H1 (cell line): ENCODE results near the gene XPNPEP1. TPM values are rescaled to one million over a fixed set of nuclear protein-coding genes. Genes with fewer than 3 reads are reported as not detected.

Experiments used
- CTCF ChIA-PET: fragments of 300-600 bp; sonication (Branson Sonifier 250); formaldehyde crosslinking; loops from one replicate; lab custom pipeline; 2021; ENCODE audit not compliant: partially characterized antibody; lab: Charles Lee
- POLR2A ChIA-PET: fragments of 300-600 bp; sonication (Branson Sonifier 250); formaldehyde crosslinking; loops from one replicate; lab custom pipeline; 2021; ENCODE audit warnings: inconsistent platforms; ENCODE audit not compliant: partially characterized antibody; lab: Charles Lee
- DNase-seq, 2 experiments: peaks; one replicate each; pipeline versions ENCODE4 v3.0.0 to v3.0.0-alpha.2; 2010 to 2022; ENCODE audit warnings: low spot score in 2 of 2, low read depth in 1 of 2, mixed read lengths in 1 of 2
- FAIRE-seq: peaks from 2 replicates; lab custom pipeline; 2011; peaks lifted over from hg19 to GRCh38; lab: Jason Lieb, UNC
- H2AFZ ChIP-seq: 2 replicates; pipeline ENCODE4 v1.8.1; 2012; ENCODE audit warnings: low read length, inconsistent platforms
- H2AK5ac ChIP-seq: 2 replicates; pipeline ENCODE4 v1.6.1; 2013; ENCODE audit warnings: low read depth, low read length
- H2BK120ac ChIP-seq: replicated peaks from 2 replicates; pipeline ENCODE3; 2013; ENCODE audit warnings: low read depth, low read length, inconsistent platforms
- H2BK12ac ChIP-seq: 2 replicates; pipeline ENCODE4 v1.6.1; 2013; ENCODE audit warnings: low read depth, low read length
- H2BK15ac ChIP-seq: 2 replicates; pipeline ENCODE4 v1.6.1; 2013; ENCODE audit warnings: low read length
- H2BK20ac ChIP-seq: 2 replicates; pipeline ENCODE4 v1.6.1; 2013; ENCODE audit warnings: low read length
- H2BK5ac ChIP-seq: 2 replicates; pipeline ENCODE4 v1.6.1; 2013; ENCODE audit warnings: low read depth, low read length
- H3K14ac ChIP-seq: 2 replicates; pipeline ENCODE4 v1.6.1; 2013; ENCODE audit warnings: inconsistent platforms; ENCODE audit not compliant: insufficient read length
- H3K18ac ChIP-seq: 2 replicates; pipeline ENCODE4 v1.6.1; 2013; ENCODE audit warnings: low read length; ENCODE audit errors: extremely low read depth
- H3K23ac ChIP-seq: 2 replicates; pipeline ENCODE4 v1.6.1; 2013; ENCODE audit warnings: inconsistent platforms; ENCODE audit not compliant: insufficient read length
- H3K23me2 ChIP-seq: 2 replicates; pipeline ENCODE4 v1.6.1; 2013; ENCODE audit warnings: low read depth, low read length
- H3K27ac ChIP-seq: 2 replicates; pipeline ENCODE4 v1.6.1; 2011; ENCODE audit warnings: low read depth, low read length, inconsistent platforms
- H3K27me3 ChIP-seq, 4 experiments: replicated peaks in 1 of 4; 1 replicate in 1 of 4; 2 replicates in 3 of 4; pipeline versions ENCODE4 v1.6.1 to v1.8.1; 2011 to 2013; ENCODE audit warnings: low read length in 3 of 4, mild to moderate bottlenecking in 3 of 4, inconsistent platforms in 2 of 4, mixed read lengths in 2 of 4, moderate library complexity in 1 of 4; ENCODE audit not compliant: control insufficient read depth in 3 of 4, insufficient read depth in 3 of 4; ENCODE audit errors: extremely low read depth in 1 of 4
- H3K36me3 ChIP-seq, 4 experiments: 2 replicates each; pipeline versions ENCODE4 v1.6.1 to v1.8.1; 2011 to 2013; ENCODE audit warnings: mild to moderate bottlenecking in 4 of 4, low read length in 3 of 4, moderate library complexity in 2 of 4, control low read depth in 1 of 4, inconsistent platforms in 1 of 4; ENCODE audit not compliant: insufficient read depth in 4 of 4, control insufficient read depth in 2 of 4
- H3K4ac ChIP-seq: replicated peaks from 2 replicates; pipeline ENCODE3; 2013; ENCODE audit warnings: low read length, low read depth, mixed read lengths, inconsistent platforms; ENCODE audit not compliant: insufficient read length
- H3K4me1 ChIP-seq, 4 experiments: replicated peaks in 1 of 4; 1 replicate in 1 of 4; 2 replicates in 3 of 4; pipeline versions ENCODE4 v1.6.1 to v1.8.1; 2011 to 2013; ENCODE audit warnings: low read length in 3 of 4, inconsistent platforms in 2 of 4, mixed read lengths in 1 of 4; ENCODE audit not compliant: insufficient read depth in 4 of 4, control insufficient read depth in 3 of 4
- H3K4me2 ChIP-seq, 2 experiments: 2 replicates each; pipeline versions ENCODE4 v1.6.1 to v1.8.1; 2011 to 2013; ENCODE audit warnings: low read depth in 2 of 2, low read length in 2 of 2, control low read depth in 1 of 2, inconsistent platforms in 1 of 2, mild to moderate bottlenecking in 1 of 2; ENCODE audit not compliant: insufficient read depth in 1 of 2
- H3K4me3 ChIP-seq, 4 experiments: fragments of 200-600, 300-600 bp in 1 of 4; sonication (generic), shearing (Covaris generic), sonication (Bioruptor Twin) in 1 of 4; 2 replicates each; pipeline versions ENCODE4 v1.5.1 to v1.8.1; 2011 to 2016; ENCODE audit warnings: low read length in 4 of 4, low read depth in 3 of 4, control low read depth in 2 of 4, inconsistent platforms in 2 of 4, mild to moderate bottlenecking in 2 of 4, mixed read lengths in 1 of 4, moderate library complexity in 1 of 4; ENCODE audit not compliant: insufficient read depth in 2 of 4; ENCODE audit errors: extremely low read depth in 1 of 4
- H3K56ac ChIP-seq: replicated peaks from 2 replicates; pipeline ENCODE3; 2013; ENCODE audit warnings: low read depth, mild to moderate bottlenecking, mixed read lengths, low read length, inconsistent platforms; ENCODE audit not compliant: insufficient read length
- H3K79me1 ChIP-seq: 2 replicates; pipeline ENCODE4 v1.6.1; 2013; ENCODE audit warnings: low read depth, low read length, control low read depth
- H3K79me2 ChIP-seq, 2 experiments: 2 replicates each; pipeline versions ENCODE4 v1.6.1 to v1.8.1; 2012 to 2013; ENCODE audit warnings: low read length in 2 of 2, mild to moderate bottlenecking in 2 of 2, inconsistent platforms in 1 of 2; ENCODE audit not compliant: insufficient read depth in 2 of 2, control insufficient read depth in 1 of 2
- H3K9ac ChIP-seq, 4 experiments: replicated peaks in 1 of 4; 1 replicate in 1 of 4; 2 replicates in 3 of 4; pipeline versions ENCODE4 v1.6.1 to v1.8.1; 2011 to 2013; ENCODE audit warnings: low read depth in 3 of 4, low read length in 3 of 4, control low read depth in 2 of 4, mild to moderate bottlenecking in 2 of 4, moderate library complexity in 2 of 4, inconsistent platforms in 1 of 4; ENCODE audit errors: extremely low read depth in 1 of 4
- H3K9me3 ChIP-seq, 2 experiments: 2 replicates each; pipeline versions ENCODE4 v1.6.1 to v1.8.1; 2012 to 2013; ENCODE audit warnings: mild to moderate bottlenecking in 2 of 2, moderate library complexity in 2 of 2, control low read depth in 1 of 2, inconsistent platforms in 1 of 2, low read depth in 1 of 2, low read length in 1 of 2, mixed read lengths in 1 of 2; ENCODE audit not compliant: insufficient read depth in 2 of 2
- H4K20me1 ChIP-seq, 2 experiments: replicated peaks in 1 of 2; 2 replicates each; pipeline versions ENCODE3 to v1.8.1; 2011 to 2013; ENCODE audit warnings: inconsistent platforms in 2 of 2, low read length in 2 of 2, mild to moderate bottlenecking in 1 of 2; ENCODE audit not compliant: insufficient read depth in 2 of 2, control insufficient read depth in 1 of 2
- H4K5ac ChIP-seq: 2 replicates; pipeline ENCODE4 v1.6.1; 2013; ENCODE audit warnings: low read length, low read depth, mixed read lengths, inconsistent platforms; ENCODE audit not compliant: insufficient read length
- H4K8ac ChIP-seq: 2 replicates; pipeline ENCODE4 v1.8.0; 2013; ENCODE audit warnings: mild to moderate bottlenecking, moderate library complexity, low read length, inconsistent platforms; ENCODE audit not compliant: insufficient read depth; ENCODE audit errors: extremely low read depth
- H4K91ac ChIP-seq: replicated peaks from 2 replicates; pipeline ENCODE3; 2013; ENCODE audit warnings: low read length, mixed read lengths, inconsistent platforms; ENCODE audit not compliant: insufficient read length
- CHD2 ChIP-seq: IDR thresholded peaks from 2 replicates; pipeline ENCODE4 v1.6.1; 2012; ENCODE audit warnings: low read length, improper control_type of control experiment
- CREB1 ChIP-seq: IDR thresholded peaks from 2 replicates; pipeline ENCODE4 v1.6.1; 2012; ENCODE audit warnings: inconsistent platforms
- CTBP2 ChIP-seq: IDR thresholded peaks from 2 replicates; pipeline ENCODE4 v1.7.0; 2011; ENCODE audit warnings: borderline replicate concordance, mild to moderate bottlenecking, moderate library complexity, mixed read lengths, low read length; ENCODE audit not compliant: insufficient read depth, insufficient read length
- KDM4A ChIP-seq: IDR thresholded peaks from one replicate; pipeline ENCODE4 v1.7.1; 2012; ENCODE audit warnings: low read depth, mild to moderate bottlenecking, moderate library complexity, low read length, inconsistent platforms; ENCODE audit not compliant: severe bottlenecking
- RFX5 ChIP-seq: IDR thresholded peaks from 2 replicates; pipeline ENCODE4 v1.6.1; 2011; ENCODE audit warnings: low read depth, low read length, improper control_type of control experiment, borderline replicate concordance
- RNF2 ChIP-seq: fragments of 200-900, 300-1000 bp; sonication (generic); IDR thresholded peaks from 2 replicates; pipeline ENCODE4 v1.7.1; 2016; ENCODE audit warnings: borderline replicate concordance, low read depth, mild to moderate bottlenecking, antibody characterized with exemption, low read length; ENCODE audit not compliant: poor library complexity, severe bottlenecking; ENCODE audit errors: missing control alignments
- SAP30 ChIP-seq: fragments of 300-600 bp; sonication (generic); IDR thresholded peaks from 2 replicates; pipeline ENCODE4 v1.7.1; 2012; ENCODE audit warnings: low read length, moderate library complexity, mild to moderate bottlenecking, inconsistent platforms; ENCODE audit not compliant: insufficient read depth, insufficient replicate concordance
- USF2 ChIP-seq: IDR thresholded peaks from 2 replicates; pipeline ENCODE4 v1.6.1; 2011; ENCODE audit warnings: low read length, improper control_type of control experiment
- ZNF274 ChIP-seq: IDR thresholded peaks from 2 replicates; pipeline ENCODE4 v1.7.0; 2012; ENCODE audit warnings: low read length, borderline replicate concordance; ENCODE audit errors: extremely low read depth
- WGBS, 2 experiments: shearing (Covaris generic) in 1 of 2; methylation state at CpG; one replicate each; pipeline versions ENCODE4 v1.1.6 to v1.1.7; 2013 to 2015; ENCODE audit warnings: low lambda C conversion rate in 2 of 2, mixed read lengths in 2 of 2, inconsistent platforms in 1 of 2, low coverage in 1 of 2, missing lambda C conversion rate in 1 of 2; ENCODE audit not compliant: insufficient replicate concordance in 2 of 2, insufficient coverage in 1 of 2, insufficient read length in 1 of 2; ENCODE audit errors: extremely low coverage in 1 of 2, missing lambda C conversion rate in 1 of 2; 5-methylcytosine and 5-hydroxymethylcytosine counted together
- polyA plus RNA-seq, 7 experiments: library from polyadenylated mRNA; depleted of rRNA in 3 of 7; stranded (reverse) in 5 of 7; unstranded in 2 of 7; fragments of >200 nt in 5 of 7; fragments of 200-250 nt in 2 of 7; gene quantifications; 1 replicate in 5 of 7; 2 replicates in 1 of 7; 4 replicates in 1 of 7; pipeline versions ENCODE4 v1.2.1 to v1.2.3, GENCODE V29; 2011 to 2013; ENCODE audit warnings: missing spikeins in 2 of 7, mixed read lengths in 2 of 7
- total RNA-seq: library from RNA; stranded (reverse); fragmentation: NEBNext Ultra II Directional; extraction: Animal tissue kit (Norgen Biotek cat#: 25700); gene quantifications from 2 replicates; pipeline ENCODE4 v1.2.1, GENCODE V29; 2021

XPNPEP1 gene
- total and polyA plus RNA-seq, 2 of the 8 experiments (the other 6 are each of a cell fraction or from before 2014, with no cell fraction given), result 61.1 to 201 TPM

DNA sequence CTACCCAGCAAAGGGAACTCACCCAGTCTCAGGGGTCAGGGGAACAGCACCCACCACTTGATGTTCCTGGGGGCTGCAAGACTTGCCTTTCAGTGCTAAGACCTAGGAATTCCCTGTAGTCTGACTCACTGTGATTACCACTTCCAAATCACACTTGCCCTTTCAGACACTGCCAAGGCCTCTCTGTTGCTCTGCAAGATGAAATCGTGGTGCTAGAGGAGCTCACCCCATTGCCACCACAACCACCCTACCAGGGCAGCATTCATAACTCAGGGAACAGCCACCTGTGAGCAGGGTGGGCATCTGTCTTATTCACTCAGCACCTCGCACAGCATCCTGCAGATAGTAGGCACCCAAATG, 36.5 kb downstream of the XPNPEP1 start:
- no peaks in the 10 kb centered on the region; the same call in 1 of the 2 replicates for H3K23me2 ChIP-seq
- DNase-seq (no peak), FAIRE-seq (no peak)
- no peak overlapping the region for H3K4me2 ChIP-seq
- no peak overlapping the region for H3K18ac ChIP-seq
- ChIA-PET CTCF (interaction anchor here (0.8 to 1.9 kb wide), 2 partner anchors 70 to 148 kb away, joined by 3 to 6 read pairs; no protein-coding TSS in a partner anchor), POLR2A (no interaction called here)
- no peak overlapping the region for H3K4me3 ChIP-seq
- H3K79me2 ChIP-seq, result no peaks in the 10 kb centered on the region
- no peak overlapping the region for H3K23ac ChIP-seq
- 78% methylated on average over 2 of the region's 2 CpGs; no CpG with 5 or more reads in 1 of the 2 experiments for WGBS, 2 experiments
- no peak overlapping the region for H2AK5ac ChIP-seq
- peaks cover 0 to 3% of the 10 kb centered on the region in 2 experiments for H4K20me1 ChIP-seq
- H3K27me3 ChIP-seq, result no peaks in the 10 kb centered on the region
- H4K5ac ChIP-seq, result no peak overlapping the region
- no peak overlapping the region for H2BK20ac ChIP-seq
- no peak overlapping the region for H3K9ac ChIP-seq
- no peak overlapping the region; the same call in 1 of the 2 replicates for H4K8ac ChIP-seq
- no peak overlapping the region for H2BK15ac ChIP-seq
- no peaks in the 10 kb centered on the region for H3K9me3 ChIP-seq
- H4K91ac ChIP-seq, result no peak overlapping the region
- H3K4me1 ChIP-seq, result peaks cover 0 to 5% (median 1%) of the 10 kb centered on the region in 4 experiments; a peak in 3 of 7 replicates
- no peak overlapping the region for H2BK120ac ChIP-seq
- TF ChIP-seq SAP30 (no peak), ZNF274 (no peak), CTBP2 (no peak), RNF2 (no peak), RFX5 (no peak), CREB1 (no peak), CHD2 (no peak), KDM4A (no peak), USF2 (no peak)
- no peak overlapping the region for H2AFZ ChIP-seq
- peaks cover 4 to 17% (median 8%) of the 10 kb centered on the region in 4 experiments for H3K36me3 ChIP-seq
- H3K27ac ChIP-seq, result no peak overlapping the region
- no peak overlapping the region for H3K4ac ChIP-seq
- no peak overlapping the region; the same call in 1 of the 2 replicates for H2BK5ac ChIP-seq
- H2BK12ac ChIP-seq, result no peak overlapping the region
- no peak overlapping the region for H3K14ac ChIP-seq
- no peak overlapping the region for H3K56ac ChIP-seq
- no peaks in the 10 kb centered on the region for H3K79me1 ChIP-seq
